Esophagus squamous epithelium (tissue), 5 donors: ENCODE data around the gene GTF2H4. TPM values are rescaled to one million over a fixed set of nuclear protein-coding genes. Genes with fewer than 3 reads are reported as not detected.

ENCODE experiments used
- DNase-seq: peaks from one replicate; lab custom pipeline; 2025; lab: John Stamatoyannopoulos, UW
- H3K27ac ChIP-seq, 4 donors: fragments of 200-600 bp; sonication (generic); one replicate each; pipeline ENCODE4 v1.5.1; 2016 to 2019; ENCODE audit warnings: mild to moderate bottlenecking in 1 of 4
- H3K27me3 ChIP-seq, 4 donors: fragments of 200-600 bp; sonication (generic); 1 replicate in 3 of 4; 2 replicates in 1 of 4; pipeline versions ENCODE4 v1.5.1 to v1.6.0; 2017 to 2021; ENCODE audit warnings: antibody characterized with exemption in 1 of 4
- H3K36me3 ChIP-seq, 3 donors: fragments of 200-600 bp; sonication (generic); one replicate each; pipeline ENCODE4 v1.5.1; 2016 to 2019
- H3K4me1 ChIP-seq, 3 donors: fragments of 200-600 bp; sonication (generic); one replicate each; pipeline ENCODE4 v1.5.1; 2017 to 2019
- H3K4me3 ChIP-seq, 4 donors: fragments of 200-600 bp; sonication (generic); 1 replicate in 3 of 4; 2 replicates in 1 of 4; pipeline ENCODE4 v1.5.1; 2016 to 2019; ENCODE audit warnings: mild to moderate bottlenecking in 2 of 4, moderate library complexity in 1 of 4
- H3K9me3 ChIP-seq, 3 donors: fragments of 200-600 bp; sonication (generic); one replicate each; pipeline ENCODE4 v1.5.1; 2016 to 2019
- CTCF ChIP-seq, 6 experiments: fragments of 450-650 bp in 4 of 6; fragments of 200-600 bp in 2 of 6; sonication (generic) in 2 of 6; IDR thresholded peaks; one replicate each; pipeline ENCODE4 v1.5.1; 2016 to 2019; ENCODE audit warnings: antibody characterized with exemption in 6 of 6, mild to moderate bottlenecking in 4 of 6, moderate library complexity in 4 of 6
- POLR2A ChIP-seq, 4 donors: fragments of 450-650 bp; IDR thresholded peaks; one replicate each; pipeline ENCODE4 v1.6.1; 2017; ENCODE audit warnings: antibody characterized with exemption in 4 of 4, mild to moderate bottlenecking in 4 of 4, moderate library complexity in 3 of 4
- WGBS, 2 donors: methylation state at CpG; one replicate each; pipeline ENCODE4 v1.1.5; 2018; 5-methylcytosine and 5-hydroxymethylcytosine counted together
- intact Hi-C: fragments of 100-400 bp; cut with DNase I; formaldehyde crosslinking; loops from one replicate; pipeline ENCODE4 v1.15.0; 2022
- total RNA-seq, 4 donors: library from RNA; depleted of rRNA; stranded (reverse); fragments of >200 nt; gene quantifications; one replicate each; pipeline ENCODE4 v1.1.0, GENCODE V29; 2016
- donor health status: DM: yes; HTN: yes; CAD: no.

GTF2H4 gene
- total RNA-seq, 4 donors from 2014 or later = 10.3 to 26.7 (median 12.4) TPM

DNA sequence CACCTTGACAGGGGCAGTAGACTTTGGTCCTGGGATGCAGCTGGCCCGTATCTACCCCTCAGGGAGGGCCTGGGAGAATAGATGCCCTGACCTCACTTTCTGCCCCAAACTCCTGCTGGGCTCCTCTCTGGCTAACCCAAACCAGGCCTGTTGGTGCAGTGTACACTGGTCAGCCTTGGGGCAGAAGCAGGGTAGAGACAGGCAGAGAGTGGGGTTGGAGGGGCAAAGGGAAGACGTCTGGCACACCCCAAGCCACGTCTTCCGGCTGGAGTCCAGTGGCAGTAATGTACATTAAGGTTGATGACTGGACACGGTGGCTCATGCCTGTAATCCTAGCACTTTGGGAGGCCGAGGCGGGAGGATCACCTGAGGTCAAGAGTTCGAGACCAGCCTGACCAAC, 14.3 kb upstream of the GTF2H4 start:
- 84 to 89% methylated on average over 7 to 8 of the region's 8 CpGs for WGBS, 2 donors
- DNase-seq = no peak
- Histone ChIP-seq H3K36me3 (peaks cover 50 to 100% (median 65%) of the 10 kb centered on the region in 3 donors), H3K9me3 (no peaks in the 10 kb centered on the region), H3K27ac (no peak overlapping the region), H3K4me1 (peaks cover 9 to 26% (median 10%) of the 10 kb centered on the region in 3 donors), H3K4me3 (no peak overlapping the region), H3K27me3 (no peaks in the 10 kb centered on the region)
- intact Hi-C loops = no loop called here
- TF ChIP-seq CTCF (IDR thresholded peaks at IDR 0.05) (no peak), POLR2A (IDR thresholded peaks at IDR 0.05) (no peak)

DNA sequence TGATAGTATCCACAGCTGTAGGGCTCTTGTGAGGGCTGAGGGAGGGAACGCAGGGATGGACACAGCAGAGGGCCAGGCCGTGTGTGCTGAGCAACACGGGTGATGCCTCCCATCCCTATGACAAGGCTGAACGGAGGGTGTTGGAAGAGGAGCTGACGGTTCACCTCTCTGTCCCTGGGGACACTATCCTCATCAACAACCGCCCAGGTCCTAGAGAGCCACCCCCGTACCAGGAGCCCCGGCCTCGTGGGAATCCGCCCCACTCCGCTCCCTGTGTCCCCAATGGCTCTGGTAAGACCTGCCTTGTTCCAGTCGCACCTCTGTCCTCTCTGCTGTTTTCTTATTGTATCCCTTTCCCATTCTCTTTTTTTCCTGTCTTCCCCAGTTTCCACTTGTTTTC, 13.6 kb upstream of the GTF2H4 start:
- 84 to 87% methylated on average over 12 of the region's 12 CpGs for WGBS, 2 donors
- peaks cover 9 to 19% (median 9%) of the 10 kb centered on the region in 3 donors for H3K4me1 ChIP-seq
- H3K4me3 ChIP-seq = no peak overlapping the region
- TF ChIP-seq CTCF (IDR thresholded peaks at IDR 0.05) = no peak
- no peak for TF ChIP-seq POLR2A (IDR thresholded peaks at IDR 0.05)
- no peaks in the 10 kb centered on the region for H3K9me3 ChIP-seq
- H3K36me3 ChIP-seq = peaks cover 57 to 100% (median 71%) of the 10 kb centered on the region in 3 donors
- DNase-seq = no peak
- H3K27ac ChIP-seq = no peak overlapping the region
- no peaks in the 10 kb centered on the region for H3K27me3 ChIP-seq
- intact Hi-C loops = no loop called here

- peaks cover 59 to 100% (median 71%) of the 10 kb centered on the region in 3 donors for H3K36me3 ChIP-seq
- no peak for DNase-seq
- H3K9me3 ChIP-seq = no peaks in the 10 kb centered on the region
- no peak overlapping the region for H3K27ac ChIP-seq
- 84 to 87% methylated on average over 3 of the region's 3 CpGs for WGBS, 2 donors
- TF ChIP-seq CTCF (IDR thresholded peaks at IDR 0.05) = no peak
- no peaks in the 10 kb centered on the region for H3K27me3 ChIP-seq
- no peak overlapping the region for H3K4me3 ChIP-seq
- peaks cover 6 to 13% (median 8%) of the 10 kb centered on the region in 3 donors for H3K4me1 ChIP-seq
- intact Hi-C loops = no loop called here
Observed at GRCh38 chr6:30894935-30895334, 13.1 kb upstream of the GTF2H4 start.

DNA sequence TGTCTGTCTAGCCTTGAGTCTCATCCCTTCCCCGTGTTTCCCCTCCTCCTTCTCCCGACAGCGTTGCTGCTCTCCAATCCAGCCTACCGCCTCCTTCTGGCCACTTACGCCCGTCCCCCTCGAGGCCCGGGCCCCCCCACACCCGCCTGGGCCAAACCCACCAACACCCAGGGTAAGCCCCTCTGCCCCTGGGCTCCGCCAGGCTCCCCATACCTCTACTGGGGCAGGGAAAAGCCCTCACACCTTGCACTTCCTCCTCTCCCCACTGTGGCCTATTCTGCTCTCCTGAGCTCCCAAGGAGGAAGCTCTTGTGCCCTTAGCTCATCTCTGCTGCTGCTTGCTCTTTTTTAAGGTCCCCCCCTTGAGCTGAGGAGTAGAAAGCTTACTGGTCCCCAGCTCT, 12.7 kb upstream of the GTF2H4 start:
- no peaks in the 10 kb centered on the region for H3K27me3 ChIP-seq
- intact Hi-C loops = no loop called here
- DNase-seq = no peak
- no peak for TF ChIP-seq CTCF (IDR thresholded peaks at IDR 0.05)
- TF ChIP-seq POLR2A (IDR thresholded peaks at IDR 0.05) = no peak
- peaks cover 59 to 100% (median 71%) of the 10 kb centered on the region in 3 donors for H3K36me3 ChIP-seq
- no peaks in the 10 kb centered on the region for H3K9me3 ChIP-seq
- WGBS, 2 donors = 66 to 74% methylated on average over 10 of the region's 10 CpGs
- H3K4me3 ChIP-seq = no peak overlapping the region
- H3K4me1 ChIP-seq = peaks cover 4 to 9% (median 5%) of the 10 kb centered on the region in 3 donors
- no peak overlapping the region for H3K27ac ChIP-seq

GRCh38 chr6:30896541-30896940, 11.5 kb upstream of the GTF2H4 start:
- peaks cover 50 to 90% (median 64%) of the 10 kb centered on the region in 3 donors for H3K36me3 ChIP-seq
- 92% methylated on average over 2 to 5 of the region's 13 CpGs for WGBS, 2 donors
- no peak for DNase-seq

More at GRCh38 chr6:30896541-30896940, 11.5 kb upstream of the GTF2H4 start:
- H3K9me3 ChIP-seq = no peaks in the 10 kb centered on the region
- intact Hi-C loops = no loop called here
- H3K4me3 ChIP-seq = no peak overlapping the region
- TF ChIP-seq CTCF (IDR thresholded peaks at IDR 0.05) (no peak), POLR2A (IDR thresholded peaks at IDR 0.05) (no peak)
- H3K27me3 ChIP-seq = no peaks in the 10 kb centered on the region
- no peak overlapping the region for H3K27ac ChIP-seq
- H3K4me1 ChIP-seq = no peaks in the 10 kb centered on the region
